K562 (cell line): Measurements from ENCODE around the gene SLC34A1. TPM values are rescaled to one million over a fixed set of nuclear protein-coding genes. Genes with fewer than 3 reads are reported as not detected.
A peak's percentile ranks its signal among the peaks of the same experiment; 100 is the strongest.

ENCODE experiments used
- DMBX1 ChIP-seq: fragments of 250-450 bp; sonication (Bioruptor Pico); IDR thresholded peaks from 2 replicates; pipeline ENCODE4 v1.8.0; 2022; ENCODE audit warnings: inconsistent platforms, mild to moderate bottlenecking, moderate library complexity, borderline replicate concordance
- ESRRA ChIP-seq: fragments of 450-650 bp; IDR thresholded peaks from 2 replicates; pipeline ENCODE4 v1.6.1; 2014; ENCODE audit warnings: low read depth, mild to moderate bottlenecking, moderate library complexity, borderline replicate concordance
- FOXJ3 ChIP-seq: sonication (generic); formaldehyde crosslinking; IDR thresholded peaks from 2 replicates; pipeline ENCODE4 v1.4.0; 2020; ENCODE audit warnings: mild to moderate bottlenecking, missing genetic modification reagents
- HEY1 ChIP-seq: fragments of 250-450 bp; sonication (Bioruptor Pico); IDR thresholded peaks from 2 replicates; pipeline ENCODE4 v1.5.0; 2020; ENCODE audit warnings: mild to moderate bottlenecking, moderate library complexity, borderline replicate concordance
- MECOM ChIP-seq: fragments of 250-450 bp; sonication (Bioruptor Pico); IDR thresholded peaks from 2 replicates; pipeline ENCODE4 v1.8.0; 2022; ENCODE audit warnings: inconsistent platforms
- NCOR1 ChIP-seq: fragments of 450-650 bp; IDR thresholded peaks from 2 replicates; pipeline ENCODE4 v1.6.1; 2016; ENCODE audit warnings: mild to moderate bottlenecking, moderate library complexity
- NRF1 ChIP-seq, 2 experiments: fragments of 450-650 bp; IDR thresholded peaks in 1 of 2; conservative IDR thresholded peaks in 1 of 2; 2 replicates each; pipeline ENCODE4 v1.6.1; 2014; ENCODE audit warnings: mild to moderate bottlenecking in 2 of 2
- POLR2AphosphoS5 ChIP-seq: IDR thresholded peaks from 2 replicates; pipeline ENCODE4 v1.6.1; 2011; ENCODE audit warnings: mild to moderate bottlenecking, low read depth, low read length, moderate library complexity; ENCODE audit not compliant: control insufficient read depth, insufficient read depth
- POLR2B ChIP-seq: fragments of 450-650 bp; IDR thresholded peaks from 2 replicates; pipeline ENCODE4 v1.6.1; 2018; ENCODE audit warnings: low read depth; ENCODE audit not compliant: partially characterized antibody
- SMAD1 ChIP-seq: fragments of 150-350 bp; IDR thresholded peaks from 2 replicates; pipeline ENCODE4 v1.6.1; 2014; ENCODE audit warnings: low read length, low read depth; ENCODE audit not compliant: partially characterized antibody
- SMAD3 ChIP-seq: fragments of 450-650 bp; formaldehyde crosslinking; conservative IDR thresholded peaks from 2 replicates; pipeline ENCODE4 v1.4.0; 2020; ENCODE audit warnings: mild to moderate bottlenecking
- SMARCC2 ChIP-seq: fragments of 450-650 bp; IDR thresholded peaks from 2 replicates; pipeline ENCODE4 v1.6.1; 2017; ENCODE audit warnings: antibody characterized with exemption, moderate library complexity, mild to moderate bottlenecking, low read depth
- TARDBP ChIP-seq: fragments of 450-650 bp; IDR thresholded peaks from 2 replicates; pipeline ENCODE4 v1.6.1; 2016
- TGIF2 ChIP-seq: sonication (generic); formaldehyde crosslinking; IDR thresholded peaks from 2 replicates; pipeline ENCODE4 v1.8.1; 2022; ENCODE audit warnings: mild to moderate bottlenecking, missing genetic modification reagents, moderate library complexity
- ZBTB1 ChIP-seq: sonication (generic); formaldehyde crosslinking; IDR thresholded peaks from 2 replicates; pipeline ENCODE4 v1.8.1; 2023; ENCODE audit warnings: missing genetic modification reagents, low read depth, mild to moderate bottlenecking, borderline replicate concordance
- ZNF282 ChIP-seq: sonication (generic); formaldehyde crosslinking; IDR thresholded peaks from 2 replicates; pipeline ENCODE4 v1.8.1; 2023; ENCODE audit warnings: missing genetic modification reagents
- ZNF41 ChIP-seq: fragments of 250-450 bp; sonication (Bioruptor Pico); conservative IDR thresholded peaks from 2 replicates; pipeline ENCODE4 v1.4.0; 2020; ENCODE audit warnings: mild to moderate bottlenecking
- ZNF57 ChIP-seq: fragments of 450-650 bp; formaldehyde crosslinking; IDR thresholded peaks from 2 replicates; pipeline ENCODE4 v1.4.0; 2020; ENCODE audit warnings: mild to moderate bottlenecking, moderate library complexity
- polyA plus RNA-seq, 8 experiments: library from polyadenylated mRNA; depleted of rRNA in 4 of 8; stranded (reverse) in 5 of 8; unstranded in 3 of 8; fragments of >200 nt; fragmentation: Nextera tagmentation in 2 of 8; fragmentation: Illumina TruSeq in 1 of 8; extraction: Ambion mirVana in 2 of 8; extraction: Trizol in 1 of 8; gene quantifications; 2 replicates each; pipeline versions ENCODE4 v1.2.1 to v1.2.3, GENCODE V29; 2011 to 2014; ENCODE audit warnings: inconsistent platforms in 1 of 8, missing spikeins in 1 of 8
- total RNA-seq, 7 experiments: library from RNA; depleted of rRNA in 6 of 7; stranded (reverse); fragments of >200 nt in 6 of 7; fragmentation: Illumina TruSeq in 2 of 7; extraction: Trizol in 2 of 7; gene quantifications; 2 replicates each; pipeline versions ENCODE4 v1.2.1 to v1.2.3, GENCODE V29; 2011 to 2021; ENCODE audit warnings: low replicate concordance in 1 of 7
- TF ChIP-seq, protein P1 (sequence below): sonication (generic); formaldehyde crosslinking; IDR thresholded peaks from 2 replicates; pipeline ENCODE4 v1.9.0; 2022; ENCODE audit warnings: mild to moderate bottlenecking, missing genetic modification reagents
- TF ChIP-seq, protein P2 (sequence below): sonication (generic); formaldehyde crosslinking; IDR thresholded peaks from 2 replicates; pipeline ENCODE4 v1.9.0; 2022; ENCODE audit warnings: mild to moderate bottlenecking, missing genetic modification reagents
- TF ChIP-seq, protein P3 (sequence below): fragments of 250-450 bp; sonication (Bioruptor Pico); IDR thresholded peaks from 2 replicates; pipeline ENCODE4 v1.4.0; 2020
- TF ChIP-seq, protein P4 (sequence below), 3 experiments: IDR thresholded peaks in 2 of 3; conservative IDR thresholded peaks in 1 of 3; 2 replicates each; pipeline ENCODE4 v1.5.1; 2011 to 2012; ENCODE audit warnings: low read length in 3 of 3, mild to moderate bottlenecking in 3 of 3, control low read depth in 2 of 3, improper control_type of control experiment in 1 of 3, inconsistent platforms in 1 of 3, low read depth in 1 of 3, mixed read lengths in 1 of 3, moderate library complexity in 1 of 3; ENCODE audit not compliant: insufficient read depth in 2 of 3
- TF ChIP-seq, protein P5 (sequence below): fragments of 250-450 bp; sonication (Bioruptor Pico); IDR thresholded peaks from 2 replicates; pipeline ENCODE4 v1.8.0; 2021; ENCODE audit warnings: borderline replicate concordance, mild to moderate bottlenecking, moderate library complexity; ENCODE audit not compliant: poor library complexity, severe bottlenecking

Gene SLC34A1
- total and polyA plus RNA-seq, 9 of the 15 experiments (the other 6 are each of a cell fraction or from before 2014, with no cell fraction given), result not detected

DNA sequence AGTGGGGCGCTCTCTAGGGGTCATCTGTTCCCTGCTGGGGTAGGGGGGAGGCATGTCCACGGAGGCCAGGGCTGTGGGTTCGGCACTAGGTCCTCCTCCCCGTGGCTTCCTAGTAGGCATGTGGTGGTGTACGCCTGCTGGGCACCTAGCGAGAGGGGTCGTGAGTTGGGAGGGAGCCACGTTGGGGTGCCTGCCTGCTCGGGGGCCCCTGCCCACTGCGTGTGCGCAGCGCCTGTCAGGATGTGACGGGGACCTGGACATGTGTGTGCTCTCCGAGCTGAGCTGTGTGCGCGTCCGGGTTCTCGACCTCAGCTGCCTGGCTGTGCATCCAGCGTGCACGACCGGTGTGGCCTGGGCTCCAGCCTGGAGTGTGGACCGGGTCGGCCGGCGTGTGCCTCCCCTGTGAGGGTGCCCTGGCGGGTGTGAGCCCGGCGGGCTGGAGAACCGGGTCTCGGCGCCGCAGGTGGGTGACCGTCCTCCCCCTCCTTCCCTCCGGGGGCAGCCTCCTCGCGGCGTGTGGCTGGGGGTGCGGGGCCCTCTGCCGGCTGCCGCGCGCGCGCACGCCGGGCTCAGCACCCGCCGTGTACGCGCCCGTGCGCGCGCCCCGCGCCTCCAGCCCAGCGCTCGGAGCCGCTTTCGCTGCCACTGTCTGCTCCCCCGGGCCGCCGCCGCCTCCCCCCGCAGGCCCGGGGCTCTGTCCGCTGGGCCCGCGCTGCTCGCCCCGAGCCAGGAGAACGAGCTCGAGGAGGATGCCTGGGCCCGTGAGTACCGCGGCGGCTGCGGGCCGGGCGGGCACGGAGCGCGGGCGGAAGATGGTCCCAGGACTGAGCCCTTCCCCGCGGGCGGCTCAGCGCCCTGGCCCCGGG is 62.2 kb downstream of the SLC34A1 start, which contains the start of gene PRR7 (continued):
- TF ChIP-seq SMARCC2 (no peak), ZBTB1 (CRISPR knock-in tag) (no peak), ZNF57 (CRISPR knock-in tag) (no peak), POLR2AphosphoS5 (no peak; the same call in 1 of the 2 replicates), ESRRA (no peak), SMAD3 (CRISPR knock-in tag) (no peak), HEY1 (CRISPR knock-in tag) (no peak), DMBX1 (peak; percentile 78; the same call in 1 of the 2 replicates), FOXJ3 (CRISPR knock-in tag) (no peak), TARDBP (no peak), ZNF41 (CRISPR knock-in tag) (0 out of 2 replicates have a peak, but pooled peaks have one; percentile 9), NRF1 (conservative IDR thresholded peaks at IDR 0.05 in 1 of 2, IDR thresholded peaks at IDR 0.05 in 1 of 2) (peak; percentile 80 to 83), POLR2B (peak; percentile 87), NCOR1 (0 out of 2 replicates have a peak, but pooled peaks have one; percentile 38), SMAD1 (no peak), ZNF282 (CRISPR knock-in tag) (no peak), MECOM (CRISPR knock-in tag) (no peak), TGIF2 (CRISPR knock-in tag) (no peak)
- TF ChIP-seq, protein P1, sequence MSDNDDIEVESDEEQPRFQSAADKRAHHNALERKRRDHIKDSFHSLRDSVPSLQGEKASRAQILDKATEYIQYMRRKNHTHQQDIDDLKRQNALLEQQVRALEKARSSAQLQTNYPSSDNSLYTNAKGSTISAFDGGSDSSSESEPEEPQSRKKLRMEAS (CRISPR knock-in tag), result peak; percentile 73; the same call in 1 of the 2 replicates
- TF ChIP-seq, protein P2, sequence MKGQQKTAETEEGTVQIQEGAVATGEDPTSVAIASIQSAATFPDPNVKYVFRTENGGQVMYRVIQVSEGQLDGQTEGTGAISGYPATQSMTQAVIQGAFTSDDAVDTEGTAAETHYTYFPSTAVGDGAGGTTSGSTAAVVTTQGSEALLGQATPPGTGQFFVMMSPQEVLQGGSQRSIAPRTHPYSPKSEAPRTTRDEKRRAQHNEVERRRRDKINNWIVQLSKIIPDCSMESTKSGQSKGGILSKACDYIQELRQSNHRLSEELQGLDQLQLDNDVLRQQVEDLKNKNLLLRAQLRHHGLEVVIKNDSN (CRISPR knock-in tag), result peak; percentile 33
- TF ChIP-seq, protein P3, sequence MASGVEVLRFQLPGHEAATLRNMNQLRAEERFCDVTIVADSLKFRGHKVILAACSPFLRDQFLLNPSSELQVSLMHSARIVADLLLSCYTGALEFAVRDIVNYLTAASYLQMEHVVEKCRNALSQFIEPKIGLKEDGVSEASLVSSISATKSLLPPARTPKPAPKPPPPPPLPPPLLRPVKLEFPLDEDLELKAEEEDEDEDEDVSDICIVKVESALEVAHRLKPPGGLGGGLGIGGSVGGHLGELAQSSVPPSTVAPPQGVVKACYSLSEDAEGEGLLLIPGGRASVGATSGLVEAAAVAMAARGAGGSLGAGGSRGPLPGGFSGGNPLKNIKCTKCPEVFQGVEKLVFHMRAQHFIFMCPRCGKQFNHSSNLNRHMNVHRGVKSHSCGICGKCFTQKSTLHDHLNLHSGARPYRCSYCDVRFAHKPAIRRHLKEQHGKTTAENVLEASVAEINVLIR (CRISPR knock-in tag), result no peak
- TF ChIP-seq, protein P4, sequence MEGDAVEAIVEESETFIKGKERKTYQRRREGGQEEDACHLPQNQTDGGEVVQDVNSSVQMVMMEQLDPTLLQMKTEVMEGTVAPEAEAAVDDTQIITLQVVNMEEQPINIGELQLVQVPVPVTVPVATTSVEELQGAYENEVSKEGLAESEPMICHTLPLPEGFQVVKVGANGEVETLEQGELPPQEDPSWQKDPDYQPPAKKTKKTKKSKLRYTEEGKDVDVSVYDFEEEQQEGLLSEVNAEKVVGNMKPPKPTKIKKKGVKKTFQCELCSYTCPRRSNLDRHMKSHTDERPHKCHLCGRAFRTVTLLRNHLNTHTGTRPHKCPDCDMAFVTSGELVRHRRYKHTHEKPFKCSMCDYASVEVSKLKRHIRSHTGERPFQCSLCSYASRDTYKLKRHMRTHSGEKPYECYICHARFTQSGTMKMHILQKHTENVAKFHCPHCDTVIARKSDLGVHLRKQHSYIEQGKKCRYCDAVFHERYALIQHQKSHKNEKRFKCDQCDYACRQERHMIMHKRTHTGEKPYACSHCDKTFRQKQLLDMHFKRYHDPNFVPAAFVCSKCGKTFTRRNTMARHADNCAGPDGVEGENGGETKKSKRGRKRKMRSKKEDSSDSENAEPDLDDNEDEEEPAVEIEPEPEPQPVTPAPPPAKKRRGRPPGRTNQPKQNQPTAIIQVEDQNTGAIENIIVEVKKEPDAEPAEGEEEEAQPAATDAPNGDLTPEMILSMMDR (IDR thresholded peaks at IDR 0.05 in 2 of 3, conservative IDR thresholded peaks at IDR 0.05 in 1 of 3; ENCODE audit: insufficient read depth in 2 of 3, low read depth in 1 of 3, low read length in 3 of 3), result peak; percentile 11 to 32 (median 17); a peak in 2 of 6 replicates
- TF ChIP-seq, protein P5, sequence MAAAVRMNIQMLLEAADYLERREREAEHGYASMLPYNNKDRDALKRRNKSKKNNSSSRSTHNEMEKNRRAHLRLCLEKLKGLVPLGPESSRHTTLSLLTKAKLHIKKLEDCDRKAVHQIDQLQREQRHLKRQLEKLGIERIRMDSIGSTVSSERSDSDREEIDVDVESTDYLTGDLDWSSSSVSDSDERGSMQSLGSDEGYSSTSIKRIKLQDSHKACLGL (CRISPR knock-in tag), result no peak
